ENCODE measurements around the gene PVALB. TPM values are rescaled to one million over a fixed set of nuclear protein-coding genes. Genes with fewer than 3 reads are reported as not detected.

PVALB gene
- total RNA-seq, 1 donor from 2014 or later = not detected

DNA sequence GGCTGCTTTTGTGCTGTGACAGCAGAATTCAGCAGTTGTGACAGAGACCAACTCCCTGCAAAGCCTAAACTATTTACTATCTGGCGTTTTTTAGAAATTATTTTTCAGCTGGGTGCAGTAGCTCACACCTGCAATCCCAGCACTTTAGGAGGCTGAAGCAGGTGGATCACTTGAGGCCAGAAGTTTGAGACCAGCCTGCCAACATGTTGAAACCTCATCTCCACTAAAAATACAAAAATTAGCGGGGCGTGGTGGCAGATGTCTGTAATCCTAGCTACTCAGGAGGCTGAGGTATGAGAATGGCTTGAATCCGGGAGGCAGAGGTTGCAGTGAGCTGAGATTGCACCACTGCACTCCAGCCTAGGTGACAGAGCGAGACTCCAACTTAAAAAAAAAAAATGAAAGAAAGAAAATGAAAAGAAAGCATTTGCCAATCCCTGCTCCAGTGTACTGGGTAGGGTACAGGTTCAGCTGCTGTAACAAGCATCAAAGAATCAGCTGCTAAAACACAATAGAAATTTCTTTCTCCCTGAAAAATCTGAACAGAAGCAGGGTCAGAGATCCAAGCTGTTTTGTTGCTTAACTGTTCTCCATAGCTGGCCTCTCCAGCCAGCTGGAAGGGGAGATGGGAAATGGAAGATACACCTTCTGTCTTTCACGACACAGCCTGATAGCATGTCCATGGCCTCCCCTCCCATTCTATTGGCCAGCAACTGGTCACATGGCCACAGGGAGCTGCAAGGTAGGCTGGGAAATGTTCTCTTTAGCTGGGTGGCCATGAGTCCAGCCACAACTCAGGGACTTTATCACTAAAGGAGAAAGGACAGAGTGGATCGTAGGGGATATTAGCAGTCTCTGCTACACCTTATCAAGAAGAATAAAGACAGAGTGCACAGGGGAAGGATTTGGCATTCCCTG, 35.5 kb upstream of the PVALB start:
- H3K4me3 Mint-ChIP-seq = no peak overlapping the region
- H3K4me1 Mint-ChIP-seq = peaks cover 6% of the 10 kb centered on the region
- no peaks in the 10 kb centered on the region for H3K9me3 Mint-ChIP-seq
- H3K36me3 Mint-ChIP-seq = no peaks in the 10 kb centered on the region
- peaks cover 43% of the 10 kb centered on the region for H3K27me3 Mint-ChIP-seq (ENCODE audit: low read depth)
- TF ChIP-seq, protein P1, sequence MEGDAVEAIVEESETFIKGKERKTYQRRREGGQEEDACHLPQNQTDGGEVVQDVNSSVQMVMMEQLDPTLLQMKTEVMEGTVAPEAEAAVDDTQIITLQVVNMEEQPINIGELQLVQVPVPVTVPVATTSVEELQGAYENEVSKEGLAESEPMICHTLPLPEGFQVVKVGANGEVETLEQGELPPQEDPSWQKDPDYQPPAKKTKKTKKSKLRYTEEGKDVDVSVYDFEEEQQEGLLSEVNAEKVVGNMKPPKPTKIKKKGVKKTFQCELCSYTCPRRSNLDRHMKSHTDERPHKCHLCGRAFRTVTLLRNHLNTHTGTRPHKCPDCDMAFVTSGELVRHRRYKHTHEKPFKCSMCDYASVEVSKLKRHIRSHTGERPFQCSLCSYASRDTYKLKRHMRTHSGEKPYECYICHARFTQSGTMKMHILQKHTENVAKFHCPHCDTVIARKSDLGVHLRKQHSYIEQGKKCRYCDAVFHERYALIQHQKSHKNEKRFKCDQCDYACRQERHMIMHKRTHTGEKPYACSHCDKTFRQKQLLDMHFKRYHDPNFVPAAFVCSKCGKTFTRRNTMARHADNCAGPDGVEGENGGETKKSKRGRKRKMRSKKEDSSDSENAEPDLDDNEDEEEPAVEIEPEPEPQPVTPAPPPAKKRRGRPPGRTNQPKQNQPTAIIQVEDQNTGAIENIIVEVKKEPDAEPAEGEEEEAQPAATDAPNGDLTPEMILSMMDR (IDR thresholded peaks at IDR 0.05; ENCODE audit: unreplicated experiment) = no peak
- DNase-seq (ENCODE audit: low spot score in 2 of 2, unreplicated experiment in 2 of 2) = no peak
- H3K27ac Mint-ChIP-seq = no peak overlapping the region

DNA sequence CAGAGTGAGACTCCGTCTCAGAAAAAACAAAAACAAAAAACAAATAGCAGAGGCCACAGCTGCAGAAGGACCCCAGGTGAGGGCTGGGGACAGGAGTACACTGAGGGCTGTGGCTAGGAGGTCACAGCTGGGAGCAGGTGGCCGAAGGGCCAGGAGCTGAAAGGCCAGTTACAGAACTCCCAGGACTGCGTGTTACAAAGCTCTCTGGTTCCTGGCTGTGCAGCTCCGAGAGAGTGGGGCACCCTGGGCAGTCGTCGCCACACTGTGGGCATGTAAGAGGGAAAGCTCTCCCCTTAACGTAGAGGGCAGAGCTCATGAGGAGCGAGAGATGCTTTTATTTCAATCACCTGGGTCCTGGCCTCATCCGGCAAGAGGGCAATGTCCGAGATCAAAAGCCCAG, 33.8 kb upstream of the PVALB start:
- Mint-ChIP-seq H3K36me3 (no peaks in the 10 kb centered on the region), H3K4me3 (no peak overlapping the region), H3K9me3 (no peaks in the 10 kb centered on the region), H3K27me3 (ENCODE audit: low read depth) (peaks cover 46% of the 10 kb centered on the region), H3K27ac (no peak overlapping the region), H3K4me1 (no peaks in the 10 kb centered on the region)
- TF ChIP-seq, protein P1 (IDR thresholded peaks at IDR 0.05; ENCODE audit: unreplicated experiment) = no peak
- no peak for DNase-seq (ENCODE audit: low spot score in 2 of 2, unreplicated experiment in 2 of 2)

DNA sequence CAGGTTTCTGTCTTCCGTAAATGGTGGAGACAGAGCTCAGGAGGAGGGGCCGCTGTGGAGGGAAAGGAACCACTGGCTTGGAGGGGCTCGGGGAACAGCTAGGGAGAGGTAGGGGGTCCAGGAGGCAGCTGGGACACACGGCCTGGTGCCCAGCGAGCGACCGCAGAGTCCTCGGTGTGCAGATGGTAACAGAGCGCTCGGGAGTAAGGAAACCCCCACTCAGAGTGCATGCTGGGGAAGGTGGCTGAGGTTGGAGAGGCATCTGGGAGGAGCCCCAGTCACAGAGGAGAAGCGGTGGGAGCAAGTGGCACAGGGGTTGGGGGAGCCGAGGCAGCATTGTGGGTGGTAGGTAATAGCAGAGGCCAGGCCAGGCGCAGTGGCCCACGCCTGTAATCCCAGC, 33.2 kb upstream of the PVALB start:
- H3K4me1 Mint-ChIP-seq = no peaks in the 10 kb centered on the region
- DNase-seq (ENCODE audit: low spot score in 2 of 2, unreplicated experiment in 2 of 2) = no peak
- H3K9me3 Mint-ChIP-seq = no peaks in the 10 kb centered on the region
- TF ChIP-seq, protein P1 (IDR thresholded peaks at IDR 0.05; ENCODE audit: unreplicated experiment) = no peak
- H3K27ac Mint-ChIP-seq = no peak overlapping the region
- H3K36me3 Mint-ChIP-seq = no peaks in the 10 kb centered on the region
- peaks cover 52% of the 10 kb centered on the region for H3K27me3 Mint-ChIP-seq (ENCODE audit: low read depth)
- H3K4me3 Mint-ChIP-seq = no peak overlapping the region

DNA sequence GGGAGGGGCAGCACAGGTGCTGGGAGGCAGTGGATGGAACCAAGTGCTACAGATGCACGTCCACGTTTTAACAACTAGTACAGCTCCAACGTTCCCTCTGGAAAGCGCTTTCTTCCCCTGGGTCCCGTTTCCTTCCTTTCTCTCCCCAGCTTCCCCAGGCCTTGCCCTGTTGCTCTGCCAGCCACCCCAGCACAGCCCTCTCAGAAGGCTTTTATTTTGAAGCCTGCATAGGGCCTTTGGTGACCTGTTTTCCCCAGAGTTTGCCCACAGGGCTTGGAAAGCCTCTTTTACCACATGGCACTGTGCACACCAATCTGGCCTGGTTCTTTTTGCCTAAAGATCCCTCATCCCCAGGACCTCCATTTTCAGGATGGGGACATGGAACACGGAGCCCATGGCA, 30.1 kb upstream of the PVALB start:
- DNase-seq (ENCODE audit: low spot score in 2 of 2, unreplicated experiment in 2 of 2) = no peak
- Mint-ChIP-seq H3K9me3 (no peaks in the 10 kb centered on the region), H3K4me1 (no peaks in the 10 kb centered on the region), H3K4me3 (no peak overlapping the region), H3K27ac (no peak overlapping the region), H3K36me3 (no peaks in the 10 kb centered on the region), H3K27me3 (ENCODE audit: low read depth) (peaks cover 82% of the 10 kb centered on the region)
- TF ChIP-seq, protein P1 (IDR thresholded peaks at IDR 0.05; ENCODE audit: unreplicated experiment) = no peak

DNA sequence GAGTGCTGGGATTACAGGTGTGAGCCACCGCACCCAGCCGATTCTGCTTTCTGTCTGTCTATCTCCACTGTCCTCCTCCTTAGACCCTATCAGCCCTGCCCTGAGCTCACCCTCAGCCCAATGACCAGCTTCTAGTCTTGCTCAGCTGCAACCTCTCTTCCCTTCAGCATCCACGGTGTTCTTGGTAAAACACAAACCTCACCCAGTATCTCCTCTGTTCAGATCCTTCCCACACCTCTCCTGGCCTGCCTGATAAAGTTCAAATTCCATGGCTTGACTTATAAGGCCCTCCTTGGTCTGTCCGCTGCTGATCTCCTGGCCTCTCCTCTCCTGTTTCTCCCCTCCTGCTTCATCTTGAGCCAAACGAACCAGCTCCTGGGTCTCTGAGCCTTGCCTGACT, 29.4 kb upstream of the PVALB start:
- Mint-ChIP-seq H3K4me1 (no peaks in the 10 kb centered on the region), H3K9me3 (no peaks in the 10 kb centered on the region), H3K27me3 (ENCODE audit: low read depth) (peaks cover 89% of the 10 kb centered on the region), H3K36me3 (no peaks in the 10 kb centered on the region), H3K4me3 (no peak overlapping the region), H3K27ac (no peak overlapping the region)
- TF ChIP-seq, protein P1 (IDR thresholded peaks at IDR 0.05; ENCODE audit: unreplicated experiment) = no peak
- DNase-seq (ENCODE audit: low spot score in 2 of 2, unreplicated experiment in 2 of 2) = no peak

All from mesothelial cell of epicardium (in vitro differentiated cells).